Endothelial cell of umbilical vein (primary cell): ENCODE results near the gene ARHGDIB. TPM values are rescaled to one million over a fixed set of nuclear protein-coding genes. Genes with fewer than 3 reads are reported as not detected.
A peak's percentile ranks its signal among the peaks of the same experiment; 100 is the strongest.

Experiments
- BruUV-seq: library from RNA; stranded (reverse); fragments of 400-500 nt; replicated peaks from 2 replicates; lab custom pipeline; 2021; lab: Mats Ljungman, UMichigan
- CTCF ChIA-PET: fragments of 300-600, 350-600 bp; sonication (Branson Sonifier 250); formaldehyde crosslinking; loops from one replicate; lab custom pipeline; 2021; ENCODE audit warnings: antibody characterized with exemption, inconsistent platforms; lab: Charles Lee
- POLR2A ChIA-PET: fragments of 300-600, 350-600 bp; sonication (Branson Sonifier 250); formaldehyde crosslinking; loops from one replicate; lab custom pipeline; 2021; ENCODE audit warnings: antibody characterized with exemption, inconsistent platforms; lab: Charles Lee
- DNase-seq: peaks from one replicate; pipeline ENCODE4 v3.0.0-alpha.2; 2011; ENCODE audit warnings: low read depth, low spot score
- FAIRE-seq: peaks from 2 replicates; lab custom pipeline; 2011; peaks lifted over from hg19 to GRCh38; lab: Jason Lieb, UNC
- H2AFZ ChIP-seq: 2 replicates; pipeline ENCODE4 v1.6.0; 2012; ENCODE audit warnings: low read depth, low read length, control low read depth, inconsistent platforms
- H3K27ac ChIP-seq: 2 replicates; pipeline ENCODE4 v1.5.1; 2011; ENCODE audit warnings: low read depth, mild to moderate bottlenecking, control low read depth, low read length, moderate library complexity; ENCODE audit not compliant: insufficient read depth
- H3K27me3 ChIP-seq, 2 experiments: 2 replicates each; pipeline versions ENCODE4 v1.6.0 to v1.6.1; 2011; ENCODE audit warnings: low read length in 2 of 2, mixed read lengths in 1 of 2; ENCODE audit not compliant: control insufficient read depth in 2 of 2, insufficient read depth in 2 of 2
- H3K36me3 ChIP-seq, 2 experiments: 2 replicates in 1 of 2; 3 replicates in 1 of 2; pipeline ENCODE4 v1.5.1; 2011; ENCODE audit warnings: low read length in 2 of 2, mild to moderate bottlenecking in 1 of 2, moderate library complexity in 1 of 2; ENCODE audit not compliant: control insufficient read depth in 2 of 2, insufficient read depth in 2 of 2; ENCODE audit errors: extremely low read depth in 1 of 2
- H3K4me1 ChIP-seq: 3 replicates; pipeline ENCODE4 v1.5.1; 2011; ENCODE audit warnings: mild to moderate bottlenecking, low read length; ENCODE audit not compliant: control insufficient read depth, insufficient read depth; ENCODE audit errors: extremely low read depth
- H3K4me2 ChIP-seq: 2 replicates; pipeline ENCODE4 v1.6.1; 2011; ENCODE audit warnings: low read length, control low read depth, mixed read lengths; ENCODE audit not compliant: insufficient read depth
- H3K4me3 ChIP-seq, 3 experiments: fragments of 200-600 bp in 1 of 3; sonication (generic), shearing (Covaris generic) in 1 of 3; replicated peaks in 1 of 3; 2 replicates each; pipeline ENCODE4 v1.5.1; 2011 to 2016; ENCODE audit warnings: control low read depth in 3 of 3, low read length in 3 of 3, mild to moderate bottlenecking in 2 of 3, inconsistent platforms in 1 of 3, low read depth in 1 of 3, moderate library complexity in 1 of 3; ENCODE audit not compliant: insufficient read depth in 1 of 3
- H3K79me2 ChIP-seq: 2 replicates; pipeline ENCODE4 v1.6.0; 2012; ENCODE audit warnings: low read length, inconsistent platforms; ENCODE audit not compliant: control insufficient read depth, insufficient read depth
- H3K9ac ChIP-seq: replicated peaks from 2 replicates; pipeline ENCODE3; 2011; ENCODE audit warnings: low read length, control low read depth; ENCODE audit not compliant: insufficient read depth; ENCODE audit errors: extremely low read depth
- H3K9me1 ChIP-seq: replicated peaks from 3 replicates; pipeline ENCODE4 v1.6.0; 2011; ENCODE audit warnings: mild to moderate bottlenecking, low read length; ENCODE audit not compliant: control insufficient read depth, insufficient read depth; ENCODE audit errors: extremely low read depth
- H3K9me3 ChIP-seq: replicated peaks from 2 replicates; pipeline ENCODE4 v1.5.1; 2012; ENCODE audit warnings: low read length, inconsistent platforms; ENCODE audit not compliant: control insufficient read depth, insufficient read depth
- H4K20me1 ChIP-seq: replicated peaks from 2 replicates; pipeline ENCODE3; 2011; ENCODE audit warnings: mild to moderate bottlenecking, low read length; ENCODE audit not compliant: control insufficient read depth, insufficient read depth; ENCODE audit errors: extremely low read depth
- EZH2 ChIP-seq: IDR thresholded peaks from 2 replicates; pipeline ENCODE4 v1.6.1; 2012; ENCODE audit warnings: borderline replicate concordance, low read depth, mild to moderate bottlenecking, moderate library complexity, low read length, inconsistent platforms; ENCODE audit not compliant: severe bottlenecking
- JUN ChIP-seq: IDR thresholded peaks from 2 replicates; pipeline ENCODE4 v1.6.1; 2011; ENCODE audit warnings: borderline replicate concordance, low read depth; ENCODE audit not compliant: insufficient read length, insufficient read depth
- MYC ChIP-seq: IDR thresholded peaks from one replicate; pipeline ENCODE4 v1.6.1; 2011; ENCODE audit warnings: mild to moderate bottlenecking, low read depth, low read length
- POLR2AphosphoS5 ChIP-seq: IDR thresholded peaks from 2 replicates; pipeline ENCODE4 v1.6.1; 2012; ENCODE audit warnings: low read depth, mild to moderate bottlenecking, control low read depth, low read length, moderate library complexity; ENCODE audit not compliant: insufficient read depth
- dilution Hi-C: fragments of 300-500 bp; cut with MboI; formaldehyde crosslinking; loops from one replicate; pipeline ENCODE4 v1.15.0; 2019; ENCODE audit warnings: low sequenced_read_pairs; ENCODE audit not compliant: extremely low pct_ligation_motif_present
- intact Hi-C: fragments of 100-400 bp; cut with micrococcal nuclease; formaldehyde crosslinking; loops from one replicate; pipeline ENCODE4 v1.10.0; 2022
- polyA plus RNA-seq, 4 experiments: library from polyadenylated mRNA; depleted of rRNA in 3 of 4; stranded (reverse) in 3 of 4; unstranded in 1 of 4; fragments of >200 nt; gene quantifications; 2 replicates each; pipeline versions ENCODE4 v1.2.1 to v1.2.3, GENCODE V29; 2011 to 2012; ENCODE audit warnings: missing spikeins in 1 of 4
- total RNA-seq: library from RNA; stranded (reverse); gene quantifications from 2 replicates; pipeline ENCODE4 v1.2.3, GENCODE V29; 2021

ARHGDIB gene
- total and polyA plus RNA-seq, 2 donors (not counting 3 experiments of a cell fraction or from before 2014, with no cell fraction given): 483 to 1,200 TPM

GRCh38 chr12:14906114-14906513 is 55.3 kb downstream of the ARHGDIB start:
- Histone ChIP-seq H3K36me3 (no peaks in the 10 kb centered on the region), H3K9ac (no peak overlapping the region), H2AFZ (no peak overlapping the region), H4K20me1 (no peaks in the 10 kb centered on the region), H3K9me3 (no peaks in the 10 kb centered on the region), H3K27me3 (no peaks in the 10 kb centered on the region), H3K27ac (peak overlapping the region; percentile 77), H3K4me2 (no peak overlapping the region), H3K79me2 (no peaks in the 10 kb centered on the region), H3K4me1 (peaks cover 38% of the 10 kb centered on the region), H3K4me3 (no peak overlapping the region), H3K9me1 (no peaks in the 10 kb centered on the region)
- dilution Hi-C loops: no loop called here
- intact Hi-C loops: loop anchor here (5.0 kb wide), 1 partner anchor 134 kb away; a partner anchor contains a TSS
- no peak for FAIRE-seq
- no peak for DNase-seq
- no peak for TF ChIP-seq EZH2
- no peak for TF ChIP-seq MYC
- CTCF ChIA-PET: no interaction called here
- POLR2A ChIA-PET: no interaction called here
- no TSS peak for BruUV-seq

GRCh38 chr12:14905269-14906004 is 56.0 kb downstream of the ARHGDIB start:
- DNase-seq: peak; percentile 99
- Histone ChIP-seq H3K27ac (peak overlapping the region; percentile 77), H3K4me3 (no peak overlapping the region), H3K27me3 (no peaks in the 10 kb centered on the region), H3K9ac (peak overlapping the region; percentile 30), H3K4me1 (peaks cover 31% of the 10 kb centered on the region), H3K79me2 (no peaks in the 10 kb centered on the region), H4K20me1 (no peaks in the 10 kb centered on the region), H2AFZ (peak overlapping the region; percentile 68), H3K36me3 (no peaks in the 10 kb centered on the region), H3K4me2 (peak overlapping the region; percentile 54), H3K9me1 (no peaks in the 10 kb centered on the region), H3K9me3 (no peaks in the 10 kb centered on the region)
- TSS peak; percentile 69 for BruUV-seq
- intact Hi-C loops (loop anchor here (1.0 to 5.0 kb wide), 7 partner anchors 20 to 133 kb away; partner anchors contain the start of genes ARHGDIB and MGP), dilution Hi-C loops (no loop called here)
- FAIRE-seq: peak; percentile 78
- ChIA-PET CTCF (no interaction called here), POLR2A (no interaction called here)
- TF ChIP-seq JUN: peak; percentile 1
- TF ChIP-seq MYC: no peak
- no peak for TF ChIP-seq POLR2AphosphoS5
- TF ChIP-seq EZH2: no peak
